AG10803 (cell line): ENCODE results near the gene CHAC1.

Experiments
- DNase-seq: peaks from one replicate; pipeline ENCODE4 v3.0.0; 2010; ENCODE audit warnings: low read depth
- H3K4me3 ChIP-seq: 2 replicates; pipeline ENCODE4 v1.5.1; 2011; ENCODE audit warnings: mild to moderate bottlenecking, low read length, control low read depth
- TF ChIP-seq, protein P1 (sequence below): conservative IDR thresholded peaks from 2 replicates; pipeline ENCODE4 v1.5.1; 2011; ENCODE audit warnings: mild to moderate bottlenecking, low read length, control low read depth, inconsistent platforms

The CHAC1 gene

GRCh38 chr15:41004490-41004889 lies 51.2 kb downstream of the CHAC1 start:
- H3K4me3 ChIP-seq = no peak overlapping the region
- no peak for DNase-seq
- TF ChIP-seq, protein P1, sequence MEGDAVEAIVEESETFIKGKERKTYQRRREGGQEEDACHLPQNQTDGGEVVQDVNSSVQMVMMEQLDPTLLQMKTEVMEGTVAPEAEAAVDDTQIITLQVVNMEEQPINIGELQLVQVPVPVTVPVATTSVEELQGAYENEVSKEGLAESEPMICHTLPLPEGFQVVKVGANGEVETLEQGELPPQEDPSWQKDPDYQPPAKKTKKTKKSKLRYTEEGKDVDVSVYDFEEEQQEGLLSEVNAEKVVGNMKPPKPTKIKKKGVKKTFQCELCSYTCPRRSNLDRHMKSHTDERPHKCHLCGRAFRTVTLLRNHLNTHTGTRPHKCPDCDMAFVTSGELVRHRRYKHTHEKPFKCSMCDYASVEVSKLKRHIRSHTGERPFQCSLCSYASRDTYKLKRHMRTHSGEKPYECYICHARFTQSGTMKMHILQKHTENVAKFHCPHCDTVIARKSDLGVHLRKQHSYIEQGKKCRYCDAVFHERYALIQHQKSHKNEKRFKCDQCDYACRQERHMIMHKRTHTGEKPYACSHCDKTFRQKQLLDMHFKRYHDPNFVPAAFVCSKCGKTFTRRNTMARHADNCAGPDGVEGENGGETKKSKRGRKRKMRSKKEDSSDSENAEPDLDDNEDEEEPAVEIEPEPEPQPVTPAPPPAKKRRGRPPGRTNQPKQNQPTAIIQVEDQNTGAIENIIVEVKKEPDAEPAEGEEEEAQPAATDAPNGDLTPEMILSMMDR = no peak
